ENCODE results near the gene GTF3C5. TPM values are rescaled to one million over a fixed set of nuclear protein-coding genes. Genes with fewer than 3 reads are reported as not detected.

GTF3C5 gene
- total and polyA plus RNA-seq, 9 of the 15 experiments (the other 6 are each of a cell fraction or from before 2014, with no cell fraction given) = 3.8 to 118 (median 83.7) TPM

DNA sequence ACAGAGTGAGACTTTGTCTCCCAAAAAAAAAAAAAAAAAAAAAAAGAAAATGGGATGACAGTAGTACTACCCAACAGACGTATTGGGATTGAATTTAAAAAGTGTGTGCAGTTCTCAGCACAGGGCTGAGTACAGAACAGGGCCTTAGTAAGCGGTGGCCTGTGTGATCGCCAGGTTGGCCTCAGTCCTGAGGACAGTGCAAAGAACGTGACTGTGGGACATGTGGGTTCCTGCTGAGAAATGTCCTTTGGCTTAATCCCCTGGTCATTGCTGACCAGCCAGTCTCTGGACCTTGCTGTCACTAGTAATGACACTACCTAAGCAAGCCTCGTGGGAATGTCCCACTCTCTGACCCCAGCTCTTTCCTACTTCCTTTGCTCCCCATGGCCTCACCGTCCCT is 13.3 kb downstream of the GTF3C5 start:
- Histone ChIP-seq H3K27me3 (ENCODE audit: control insufficient read depth in 2 of 2, insufficient read depth in 2 of 2, low read length in 2 of 2) (no peaks in the 10 kb centered on the region), H3K4me2 (ENCODE audit: insufficient read depth, low read length) (no peak overlapping the region), H4K20me1 (replicated peaks; ENCODE audit: control insufficient read depth, insufficient read depth, low read length) (peaks cover 7% of the 10 kb centered on the region; the same call in 1 of the 2 replicates), H3K4me1 (replicated peaks in 1 of 2; ENCODE audit: control insufficient read depth in 2 of 2, insufficient read depth in 2 of 2, low read length in 2 of 2) (peaks cover 0 to 9% of the 10 kb centered on the region in 2 experiments; a peak in 2 of 5 replicates), H3K9me3 (replicated peaks; ENCODE audit: control insufficient read depth, insufficient read depth, low read depth, low read length) (no peaks in the 10 kb centered on the region), H3K36me3 (ENCODE audit: control insufficient read depth, insufficient read depth, low read length) (peaks cover 85% of the 10 kb centered on the region), H2AFZ (ENCODE audit: low read depth, low read length) (no peak overlapping the region), H3K4me3 (no peak overlapping the region), H3K27ac (ENCODE audit: extremely low read depth, low read depth, low read length) (no peak overlapping the region), H3K9ac (ENCODE audit: insufficient read depth in 1 of 2, low read depth in 2 of 2, low read length in 2 of 2) (no peak overlapping the region), H3K79me2 (ENCODE audit: control insufficient read depth, insufficient read depth, low read length) (peaks cover 28% of the 10 kb centered on the region), H3K9me1 (ENCODE audit: control insufficient read depth, insufficient read depth, low read length) (no peaks in the 10 kb centered on the region)
- intact Hi-C loops (cut with micrococcal nuclease) (loop anchor here (5.0 kb wide), 1 partner anchor 103 kb away; no protein-coding TSS in a partner anchor), in situ Hi-C loops (cut with MboI) (no loop called here)
- ChIA-PET CTCF (ENCODE audit: low intra/inter-chr PET ratio) (no interaction called here), POLR2A (interaction anchor here (0.6 kb wide), 1 partner anchor 14 kb away, joined by 3 read pairs; no protein-coding TSS in a partner anchor)
- no peak for DNase-seq (ENCODE audit: extremely low read depth in 1 of 4, low spot score in 3 of 4)
- ATAC-seq = no peak
- 95% methylated on average over 6 of the region's 6 CpGs for WGBS (ENCODE audit: insufficient coverage, low coverage, missing lambda C conversion rate)
- no TSS peak for BruUV-seq (replicated peaks)
- TF ChIP-seq, protein P1, sequence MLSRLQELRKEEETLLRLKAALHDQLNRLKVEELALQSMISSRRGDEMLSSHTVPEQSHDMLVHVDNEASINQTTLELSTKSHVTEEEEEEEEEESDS (CRISPR knock-in tag; IDR thresholded peaks at IDR 0.05) = no peak
- TF ChIP-seq MCM5 (IDR thresholded peaks at IDR 0.05; ENCODE audit: low read depth) (no peak), ZNF699 (CRISPR knock-in tag; IDR thresholded peaks at IDR 0.05; ENCODE audit: insufficient replicate concordance) (no peak), CREB3L1 (IDR thresholded peaks at IDR 0.05; ENCODE audit: borderline replicate concordance, low read depth) (no peak), NR2C1 (IDR thresholded peaks at IDR 0.05) (no peak), NR2C1 (tag; IDR thresholded peaks at IDR 0.05) (no peak), CBX2 (IDR thresholded peaks at IDR 0.05; ENCODE audit: insufficient read depth, low read length, poor library complexity, severe bottlenecking) (no peak), MXD1 (CRISPR knock-in tag; IDR thresholded peaks at IDR 0.05; ENCODE audit: borderline replicate concordance, poor library complexity, severe bottlenecking) (no peak)
- no peak for FAIRE-seq
